GM19238 (cell line): ENCODE results near the gene TMEM164.

Experiments
- DNase-seq: peaks from one replicate; pipeline ENCODE4 v3.0.0; 2011; ENCODE audit warnings: low spot score; ENCODE audit not compliant: insufficient read length

TMEM164 gene

GRCh38 chrX:110003167-110004156 lies 548 bp downstream of the TMEM164 start:
- no peak for DNase-seq

DNA sequence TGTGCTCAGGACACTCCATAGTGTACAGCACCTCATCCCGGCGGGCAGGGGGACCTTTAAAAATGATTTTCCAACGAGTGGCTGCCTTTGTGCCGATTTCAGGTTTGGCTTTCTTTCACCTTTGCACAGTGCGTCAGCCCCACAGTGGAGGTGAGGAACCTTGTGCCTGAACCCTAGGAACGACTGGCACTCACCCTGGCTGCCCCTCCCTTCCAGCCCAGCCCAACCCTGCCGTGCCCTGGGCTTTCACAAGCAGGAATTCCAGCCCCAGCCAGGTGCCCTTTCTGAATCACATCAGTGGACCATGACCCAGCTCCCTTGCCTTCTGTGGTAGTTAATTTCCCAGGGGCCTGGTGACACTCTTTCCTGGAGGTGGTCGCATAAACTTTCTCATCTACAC lies 1.3 kb downstream of the TMEM164 start:
- no peak for DNase-seq

- no peak for DNase-seq
These were observed 1.9 kb downstream of the TMEM164 start for GRCh38 chrX:110004731-110005369.

- no peak for DNase-seq
These were observed 3.2 kb downstream of the TMEM164 start for GRCh38 chrX:110006161-110006560.

- no peak for DNase-seq
These were observed 4.0 kb downstream of the TMEM164 start for GRCh38 chrX:110006821-110007375.

- no peak for DNase-seq
These were observed 5.2 kb downstream of the TMEM164 start for GRCh38 chrX:110008011-110008635.

DNA sequence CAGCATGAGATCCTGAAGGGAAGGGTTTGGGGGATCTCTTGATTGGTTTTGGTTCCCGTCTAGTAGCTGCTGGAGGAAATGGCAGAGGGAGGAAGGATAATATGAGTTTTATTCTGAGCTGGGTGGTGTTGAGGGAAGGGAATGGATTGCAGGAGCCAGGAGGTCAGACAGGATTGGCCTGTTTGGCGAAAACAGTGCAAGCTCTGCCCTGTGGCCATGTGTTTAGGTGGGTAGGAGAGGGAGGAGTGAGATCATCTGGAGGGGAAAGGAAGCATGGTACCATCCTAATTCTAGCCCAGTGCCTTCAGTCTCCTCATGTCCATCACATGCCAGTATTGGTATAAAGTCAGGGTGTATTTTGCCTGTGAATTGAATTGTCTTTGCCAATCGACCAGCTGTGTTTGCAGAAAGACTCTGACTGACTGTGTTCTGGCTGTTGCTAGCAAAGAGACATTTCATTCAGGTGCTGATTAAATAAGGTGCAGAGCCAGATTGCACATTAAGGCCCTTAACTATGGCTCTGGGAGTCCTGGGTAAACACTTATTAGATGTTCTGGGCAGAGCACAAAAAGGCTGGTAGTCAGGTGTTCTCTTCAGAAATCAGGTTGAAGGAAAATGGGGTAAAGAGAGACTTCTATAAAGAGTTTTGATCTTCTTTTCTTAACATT lies 10.0 kb downstream of the TMEM164 start:
- no peak for DNase-seq

DNA sequence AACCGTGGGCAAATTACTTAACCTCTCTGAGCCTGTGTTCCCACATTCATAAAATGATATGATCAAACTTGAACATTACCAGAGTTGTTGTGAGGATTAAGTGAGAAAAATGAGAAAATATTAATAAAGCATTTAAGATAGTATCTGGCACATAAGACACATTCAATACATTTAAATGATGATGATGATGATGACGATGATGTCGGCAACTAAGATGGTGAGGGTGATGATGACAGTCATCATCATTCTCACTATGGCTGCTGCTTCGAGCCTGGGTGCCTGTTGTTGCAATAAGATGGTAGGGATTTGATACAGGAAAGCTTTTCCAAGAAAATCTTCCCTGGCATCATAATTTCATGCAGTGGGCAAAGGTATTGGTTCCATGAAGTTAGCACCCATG lies 11.1 kb downstream of the TMEM164 start:
- no peak for DNase-seq

GRCh38 chrX:110015032-110015431 lies 12.1 kb downstream of the TMEM164 start:
- DNase-seq = no peak

DNA sequence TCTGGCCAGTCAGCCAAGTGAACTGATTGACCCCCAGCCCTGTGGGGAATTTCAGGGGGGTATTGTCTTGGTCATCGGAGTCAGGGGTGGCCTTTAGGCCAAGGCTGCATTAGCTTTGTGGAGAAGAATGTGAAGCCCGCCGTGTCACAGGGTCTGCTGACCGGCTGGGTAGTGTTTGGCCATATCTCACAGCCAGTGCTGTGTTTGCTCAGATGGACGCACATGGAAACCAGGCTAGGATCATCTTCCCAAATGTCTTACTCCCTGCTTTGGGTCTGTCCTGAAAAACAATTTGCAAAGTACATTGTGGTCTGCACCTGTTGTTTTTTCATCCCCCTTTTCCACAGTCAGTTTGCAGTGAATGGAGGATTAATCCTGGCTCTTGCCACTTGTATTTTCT lies 13.0 kb downstream of the TMEM164 start:
- DNase-seq = no peak

GRCh38 chrX:110020536-110020935 lies 17.6 kb downstream of the TMEM164 start:
- no peak for DNase-seq

DNA sequence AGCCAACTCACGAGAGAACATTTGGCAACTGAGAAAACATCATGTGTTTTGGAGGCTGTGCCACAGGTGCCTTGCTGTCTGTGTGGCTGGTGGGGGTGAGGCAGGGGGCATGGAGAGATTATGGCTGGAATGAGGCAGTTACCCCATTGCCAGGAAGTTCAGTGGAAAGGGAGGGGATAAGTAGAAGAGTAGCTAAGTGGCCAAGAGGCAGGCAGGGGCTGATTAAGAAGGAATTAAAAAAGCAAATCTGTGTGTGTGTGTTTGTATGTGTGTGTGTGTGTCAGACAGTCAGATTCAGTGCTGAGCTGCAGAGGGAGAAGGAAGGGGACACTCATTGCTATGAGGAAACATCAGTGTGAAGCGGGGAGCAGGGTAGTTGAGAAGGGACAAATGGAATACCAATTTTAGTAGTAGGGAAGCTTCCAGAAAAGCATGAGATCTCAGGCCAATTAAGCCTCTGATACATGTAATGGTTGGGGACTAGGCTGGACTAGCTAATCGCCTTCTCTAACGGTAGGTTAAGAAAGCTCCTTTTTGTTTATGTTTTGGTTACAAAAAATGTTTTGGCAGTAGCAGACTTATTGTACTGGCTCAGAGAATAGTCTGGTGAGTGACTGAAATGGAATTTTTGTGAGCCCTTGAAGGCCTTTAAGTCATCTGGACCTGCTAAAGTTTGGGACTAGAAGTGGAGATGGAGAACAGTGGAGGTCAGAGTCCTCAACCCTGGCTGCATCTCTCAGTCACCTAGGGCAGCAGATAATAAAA lies 18.5 kb downstream of the TMEM164 start:
- DNase-seq = no peak

GRCh38 chrX:110022599-110023448 lies 19.9 kb downstream of the TMEM164 start:
- no peak for DNase-seq

DNA sequence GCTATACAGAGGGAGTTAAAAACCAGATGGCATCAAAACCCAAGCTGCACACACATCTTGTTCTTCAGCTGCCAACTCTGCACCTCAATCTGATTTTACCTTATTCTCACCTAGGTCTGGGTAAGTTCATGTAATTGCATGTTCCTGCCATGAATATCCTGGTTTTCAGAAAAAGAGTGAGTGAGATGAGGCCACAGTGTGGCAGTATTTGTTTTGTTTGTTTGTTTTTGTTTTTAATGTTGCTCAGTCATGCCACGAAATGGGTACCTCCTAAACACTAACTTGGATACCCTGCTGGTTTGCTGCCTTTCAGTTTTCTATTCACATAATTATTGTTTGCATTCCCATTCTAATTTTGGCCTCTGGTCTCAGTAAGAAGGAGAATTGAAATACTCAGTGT lies 22.5 kb downstream of the TMEM164 start:
- DNase-seq = no peak

DNA sequence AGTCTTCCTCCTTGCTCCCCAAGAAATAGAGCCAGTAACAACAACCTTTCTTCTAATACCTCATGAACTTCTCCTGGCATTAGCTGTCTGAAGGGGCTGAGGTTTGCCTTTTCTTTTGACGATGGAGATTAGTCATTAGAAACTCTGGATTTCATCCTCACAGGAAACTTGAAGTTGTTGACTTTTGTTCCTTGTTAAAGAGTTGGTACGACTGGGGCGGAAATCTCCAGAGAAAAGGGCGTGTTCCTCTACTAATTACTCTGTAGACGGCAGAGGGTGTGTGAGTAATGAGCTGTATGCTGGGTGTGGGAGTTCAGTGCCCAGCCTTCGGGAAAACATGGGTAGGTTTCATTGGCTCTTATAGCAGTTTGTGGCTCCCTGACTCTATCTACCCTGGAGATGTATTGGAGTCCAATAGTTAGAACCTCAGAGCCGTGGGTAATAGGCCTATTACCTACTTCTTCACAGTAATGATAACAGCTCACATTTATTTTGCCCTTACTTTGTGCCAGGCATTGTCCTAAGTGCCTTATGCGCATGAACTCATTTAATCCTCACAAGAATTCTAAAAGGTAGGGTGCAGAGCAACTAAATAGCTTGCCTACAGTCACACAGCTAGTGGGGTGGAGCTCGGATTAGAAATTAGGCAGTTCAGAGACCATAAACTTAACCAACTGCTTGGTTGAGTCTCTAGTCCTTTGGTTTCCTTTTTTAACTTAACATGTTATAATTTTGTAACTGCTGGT lies 23.4 kb downstream of the TMEM164 start:
- no peak for DNase-seq

DNA sequence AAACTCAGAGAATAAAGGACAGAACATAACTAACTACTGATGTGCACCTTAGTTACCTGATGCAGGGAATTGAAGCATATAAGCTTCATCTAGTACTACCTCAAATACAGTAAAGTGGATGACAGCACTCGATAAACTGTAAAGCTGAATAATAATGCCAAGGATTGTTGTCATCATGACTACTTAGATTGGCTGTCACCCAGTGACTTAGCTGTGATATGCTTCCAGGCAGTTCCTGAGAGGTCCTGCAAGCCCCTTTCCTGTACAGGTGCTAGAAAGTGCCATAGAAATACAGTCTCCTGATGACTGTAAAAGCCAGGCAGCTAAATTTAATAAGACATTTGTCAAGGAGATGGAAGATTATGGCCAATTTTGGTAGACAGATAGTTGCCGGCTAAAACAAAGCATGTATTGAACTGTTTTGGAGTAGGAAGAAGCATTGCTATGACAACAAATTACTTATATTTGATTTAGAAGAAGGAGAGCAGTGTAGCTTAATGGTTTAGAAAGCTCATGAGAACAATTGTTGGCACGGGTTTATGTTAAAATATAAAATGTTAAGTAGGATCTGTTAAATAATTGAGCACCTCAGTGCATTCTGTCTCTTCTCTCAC lies 29.7 kb downstream of the TMEM164 start:
- DNase-seq = no peak

DNA sequence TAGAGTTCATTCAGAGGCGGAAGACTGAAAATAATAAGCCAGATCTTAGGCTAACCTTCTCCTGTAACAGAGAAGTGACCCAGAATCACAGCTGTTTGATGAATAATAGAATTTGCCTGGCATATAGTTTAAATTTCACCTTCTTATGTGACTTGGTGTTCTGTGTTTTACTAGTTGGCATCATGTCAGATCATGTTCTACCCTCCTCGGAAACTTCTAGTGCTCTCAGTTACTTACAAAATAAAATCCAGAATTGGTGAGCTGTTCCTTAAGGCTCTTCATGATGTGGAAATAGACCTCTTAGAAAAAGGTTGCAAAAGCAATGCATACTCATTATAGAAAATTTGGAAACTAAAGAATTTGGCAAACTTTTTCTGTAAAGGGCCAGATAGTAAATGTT lies 31.1 kb downstream of the TMEM164 start:
- no peak for DNase-seq
